ENCODE results near the gene MCF2L.

Gene MCF2L

GRCh38 chr13:113125506-113126264 lies 156.7 kb downstream of the MCF2L start:
- Histone ChIP-seq H3K4me3 (ENCODE audit: low read depth, low read length) (no peak overlapping the region), H3K9me3 (ENCODE audit: severe bottlenecking) (no peaks in the 10 kb centered on the region), H3K27ac (no peak overlapping the region), H3K36me3 (no peaks in the 10 kb centered on the region), H3K27me3 (ENCODE audit: insufficient read depth, low read depth, severe bottlenecking) (no peaks in the 10 kb centered on the region)
- DNase-seq = peak; percentile 10
- TF ChIP-seq, protein P1, sequence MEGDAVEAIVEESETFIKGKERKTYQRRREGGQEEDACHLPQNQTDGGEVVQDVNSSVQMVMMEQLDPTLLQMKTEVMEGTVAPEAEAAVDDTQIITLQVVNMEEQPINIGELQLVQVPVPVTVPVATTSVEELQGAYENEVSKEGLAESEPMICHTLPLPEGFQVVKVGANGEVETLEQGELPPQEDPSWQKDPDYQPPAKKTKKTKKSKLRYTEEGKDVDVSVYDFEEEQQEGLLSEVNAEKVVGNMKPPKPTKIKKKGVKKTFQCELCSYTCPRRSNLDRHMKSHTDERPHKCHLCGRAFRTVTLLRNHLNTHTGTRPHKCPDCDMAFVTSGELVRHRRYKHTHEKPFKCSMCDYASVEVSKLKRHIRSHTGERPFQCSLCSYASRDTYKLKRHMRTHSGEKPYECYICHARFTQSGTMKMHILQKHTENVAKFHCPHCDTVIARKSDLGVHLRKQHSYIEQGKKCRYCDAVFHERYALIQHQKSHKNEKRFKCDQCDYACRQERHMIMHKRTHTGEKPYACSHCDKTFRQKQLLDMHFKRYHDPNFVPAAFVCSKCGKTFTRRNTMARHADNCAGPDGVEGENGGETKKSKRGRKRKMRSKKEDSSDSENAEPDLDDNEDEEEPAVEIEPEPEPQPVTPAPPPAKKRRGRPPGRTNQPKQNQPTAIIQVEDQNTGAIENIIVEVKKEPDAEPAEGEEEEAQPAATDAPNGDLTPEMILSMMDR (IDR thresholded peaks at IDR 0.05; ENCODE audit: low read depth, low read length) = no peak

DNA sequence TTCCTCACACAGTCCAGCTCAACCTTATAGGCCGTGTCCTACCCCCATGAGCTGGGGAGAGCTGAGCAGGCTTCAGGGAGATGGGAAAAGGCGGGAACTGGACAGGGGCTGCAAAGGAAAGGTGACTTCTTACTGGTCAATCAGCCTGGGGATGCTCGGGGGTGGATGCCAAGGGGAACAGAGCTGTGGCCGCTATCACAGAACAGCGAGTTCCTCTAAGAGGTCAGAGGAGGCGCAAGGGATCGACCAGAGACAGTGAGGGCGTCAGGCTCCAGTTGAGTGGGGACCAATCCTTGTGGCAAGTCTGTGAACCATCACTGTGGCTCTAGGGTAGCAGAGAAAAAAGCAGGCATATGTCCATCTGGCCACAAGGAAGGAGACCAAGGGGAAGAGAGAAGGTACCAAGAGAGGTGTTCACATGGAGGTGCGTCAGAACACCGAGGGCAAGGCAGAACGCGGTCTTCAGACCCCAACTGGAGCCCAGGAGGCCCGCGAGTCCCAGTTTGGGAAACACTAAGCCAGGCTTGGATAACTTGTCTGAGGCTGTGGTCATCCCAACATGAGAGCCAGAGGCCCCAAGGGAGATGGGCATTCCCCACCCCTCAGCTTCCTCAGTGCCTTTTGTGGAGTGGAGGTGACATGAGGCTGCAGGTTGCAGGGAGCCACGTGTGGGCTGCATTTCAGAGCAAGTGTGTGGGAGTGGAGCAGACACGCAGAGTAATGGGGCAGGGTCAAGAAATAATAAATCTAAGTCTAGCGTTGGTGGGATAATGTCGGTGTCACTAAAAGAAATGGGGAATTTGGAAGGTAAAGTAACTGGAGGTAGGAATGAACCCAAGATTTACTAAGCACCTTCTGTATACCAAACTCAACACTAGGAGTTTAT lies 157.5 kb downstream of the MCF2L start:
- Histone ChIP-seq H3K9me3 (ENCODE audit: severe bottlenecking) (no peaks in the 10 kb centered on the region), H3K27me3 (ENCODE audit: insufficient read depth, low read depth, severe bottlenecking) (no peaks in the 10 kb centered on the region), H3K36me3 (no peaks in the 10 kb centered on the region), H3K27ac (no peak overlapping the region), H3K4me3 (ENCODE audit: low read depth, low read length) (no peak overlapping the region)
- TF ChIP-seq, protein P1 (IDR thresholded peaks at IDR 0.05; ENCODE audit: low read depth, low read length) = no peak
- DNase-seq = peak; percentile 8

DNA sequence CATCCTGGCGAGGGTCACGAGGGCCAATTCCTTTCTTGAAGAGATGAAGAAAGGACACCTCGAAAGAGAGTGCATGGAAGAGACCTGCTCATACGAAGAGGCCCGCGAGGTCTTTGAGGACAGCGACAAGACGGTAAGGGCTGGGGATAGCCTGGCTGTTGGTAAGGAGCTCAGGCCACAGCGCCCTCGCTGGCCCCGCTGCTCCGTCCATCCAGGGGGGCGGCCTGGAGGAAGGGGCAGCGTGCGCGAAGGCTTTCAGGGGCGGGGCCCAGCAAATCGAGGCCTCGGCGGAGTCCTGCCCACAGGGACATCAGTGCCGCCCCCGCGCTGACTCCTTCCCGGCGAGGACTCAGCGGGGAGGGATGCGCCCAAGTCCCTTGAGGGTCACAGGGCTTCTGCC lies 160.5 kb downstream of the MCF2L start:
- Histone ChIP-seq H3K27me3 (ENCODE audit: insufficient read depth, low read depth, severe bottlenecking) (no peaks in the 10 kb centered on the region), H3K36me3 (no peaks in the 10 kb centered on the region), H3K9me3 (ENCODE audit: severe bottlenecking) (no peaks in the 10 kb centered on the region), H3K4me3 (ENCODE audit: low read depth, low read length) (no peak overlapping the region), H3K27ac (no peak overlapping the region)
- peak; percentile 7 for DNase-seq
- TF ChIP-seq, protein P1 (IDR thresholded peaks at IDR 0.05; ENCODE audit: low read depth, low read length) = no peak

- DNase-seq = peak; percentile 10
- H3K4me3 ChIP-seq (ENCODE audit: low read depth, low read length) = no peak overlapping the region
- TF ChIP-seq, protein P1 (IDR thresholded peaks at IDR 0.05; ENCODE audit: low read depth, low read length) = no peak
These were observed 161.1 kb downstream of the MCF2L start for GRCh38 chr13:113129921-113130750.

GRCh38 chr13:113135281-113135760 lies 166.3 kb downstream of the MCF2L start:
- peak; percentile 77 for DNase-seq
- Histone ChIP-seq H3K27ac (peak overlapping the region; percentile 68), H3K27me3 (ENCODE audit: insufficient read depth, low read depth, severe bottlenecking) (no peaks in the 10 kb centered on the region), H3K9me3 (ENCODE audit: severe bottlenecking) (no peaks in the 10 kb centered on the region), H3K36me3 (no peaks in the 10 kb centered on the region), H3K4me3 (ENCODE audit: low read depth, low read length) (no peak overlapping the region)
- TF ChIP-seq, protein P1 (IDR thresholded peaks at IDR 0.05; ENCODE audit: low read depth, low read length) = no peak

More at GRCh38 chr13:113129921-113130750, 161.1 kb downstream of the MCF2L start:
- no peak overlapping the region for H3K27ac ChIP-seq
- no peaks in the 10 kb centered on the region for H3K9me3 ChIP-seq (ENCODE audit: severe bottlenecking)
- H3K36me3 ChIP-seq = no peaks in the 10 kb centered on the region
- no peaks in the 10 kb centered on the region for H3K27me3 ChIP-seq (ENCODE audit: insufficient read depth, low read depth, severe bottlenecking)
